OCI-LY1 (cell line): ENCODE data around the gene CACNG5.

Experiments used
- H2AFZ ChIP-seq: fragments of 200-600 bp; sonication (generic), shearing (Covaris generic); 2 replicates; pipeline ENCODE4 v1.6.0; 2014; ENCODE audit warnings: antibody characterized with exemption, mild to moderate bottlenecking, low read length
- H3F3A ChIP-seq: fragments of 200-600 bp; sonication (generic), shearing (Covaris generic); 2 replicates; pipeline ENCODE4 v1.6.0; 2014; ENCODE audit warnings: mild to moderate bottlenecking, antibody characterized with exemption, low read length, moderate library complexity; ENCODE audit not compliant: insufficient read depth
- H3K27ac ChIP-seq: fragments of 200-600 bp; sonication (generic); 2 replicates; pipeline ENCODE4 v1.5.1; 2014; ENCODE audit warnings: low read length, mixed run types, mild to moderate bottlenecking, low read depth; ENCODE audit not compliant: poor library complexity, severe bottlenecking
- H3K27me3 ChIP-seq: fragments of 200-600 bp; sonication (generic); 2 replicates; pipeline ENCODE4 v1.6.0; 2014; ENCODE audit warnings: antibody characterized with exemption, mild to moderate bottlenecking, low read length, moderate library complexity; ENCODE audit not compliant: insufficient read depth
- H3K36me3 ChIP-seq: fragments of 200-600 bp; sonication (generic); 2 replicates; pipeline ENCODE4 v1.6.1; 2014; ENCODE audit warnings: mild to moderate bottlenecking, antibody characterized with exemption, low read length, moderate library complexity, mixed read lengths; ENCODE audit not compliant: insufficient read depth
- H3K4me1 ChIP-seq: fragments of 200-600 bp; sonication (generic); 2 replicates; pipeline ENCODE4 v1.5.1; 2014; ENCODE audit warnings: mild to moderate bottlenecking, low read length, moderate library complexity; ENCODE audit not compliant: insufficient read depth, severe bottlenecking
- H3K4me2 ChIP-seq: fragments of 200-600 bp; sonication (generic), shearing (Covaris generic); 2 replicates; pipeline ENCODE4 v1.6.1; 2014; ENCODE audit warnings: low read length
- H3K4me3 ChIP-seq: fragments of 200-600 bp; sonication (generic); 2 replicates; pipeline ENCODE4 v1.5.1; 2014; ENCODE audit warnings: low read length, low read depth, mild to moderate bottlenecking, mixed read lengths; ENCODE audit not compliant: poor library complexity, severe bottlenecking
- H3K79me2 ChIP-seq: fragments of 200-600 bp; shearing (Covaris generic); 2 replicates; pipeline ENCODE4 v1.6.1; 2016; ENCODE audit warnings: mixed run types, low read length, mixed read lengths; ENCODE audit not compliant: insufficient read depth
- H3K9ac ChIP-seq: fragments of 200-600 bp; sonication (generic), shearing (Covaris generic); 2 replicates; pipeline ENCODE4 v1.6.1; 2014; ENCODE audit warnings: mild to moderate bottlenecking, low read length, mixed read lengths
- H3K9me2 ChIP-seq: fragments of 200-600 bp; sonication (generic), shearing (Covaris generic); 2 replicates; pipeline ENCODE4 v1.6.1; 2014; ENCODE audit warnings: low read depth, mild to moderate bottlenecking, low read length, mixed read lengths
- H3K9me3 ChIP-seq: fragments of 200-600 bp; shearing (Covaris generic); 2 replicates; pipeline ENCODE4 v1.6.1; 2014; ENCODE audit warnings: low read length, mixed read lengths
- H4K20me1 ChIP-seq: fragments of 200-600 bp; sonication (generic), shearing (Covaris generic); 2 replicates; pipeline ENCODE4 v1.6.0; 2016; ENCODE audit warnings: mild to moderate bottlenecking, low read length; ENCODE audit not compliant: insufficient read depth
- EZH2 ChIP-seq: fragments of 200-600 bp; sonication (generic), shearing (Covaris generic); IDR thresholded peaks from 2 replicates; pipeline ENCODE4 v1.8.0; 2017; ENCODE audit warnings: borderline replicate concordance, mixed run types, mild to moderate bottlenecking, antibody characterized with exemption, low read length, moderate library complexity, mixed read lengths
- TF ChIP-seq, protein P1 (sequence below): fragments of 200-600 bp; sonication (generic), shearing (Covaris generic); IDR thresholded peaks from 2 replicates; pipeline ENCODE4 v1.5.1; 2017; ENCODE audit warnings: mild to moderate bottlenecking, antibody characterized with exemption, low read length, moderate library complexity, mixed read lengths

Gene CACNG5

DNA sequence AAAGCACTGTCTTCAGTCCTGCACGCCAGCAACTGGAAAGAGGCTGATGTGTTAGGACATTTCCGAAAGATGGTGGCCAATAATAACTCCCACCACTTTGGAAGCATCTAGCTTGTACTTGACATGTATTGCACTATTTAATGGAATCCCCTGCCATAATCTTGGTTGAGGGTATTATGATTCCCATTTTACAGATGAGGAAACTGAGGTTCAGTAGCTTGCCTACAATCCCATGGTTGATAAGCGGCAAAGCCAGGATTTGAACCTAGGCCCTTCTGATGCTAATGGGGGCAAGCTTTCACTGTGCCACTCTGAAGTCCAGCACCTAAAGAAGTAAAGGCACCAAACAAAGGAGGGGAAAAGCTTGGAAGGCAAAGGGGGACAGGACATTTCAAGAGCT, 8.0 kb downstream of the CACNG5 start:
- TF ChIP-seq, protein P1, sequence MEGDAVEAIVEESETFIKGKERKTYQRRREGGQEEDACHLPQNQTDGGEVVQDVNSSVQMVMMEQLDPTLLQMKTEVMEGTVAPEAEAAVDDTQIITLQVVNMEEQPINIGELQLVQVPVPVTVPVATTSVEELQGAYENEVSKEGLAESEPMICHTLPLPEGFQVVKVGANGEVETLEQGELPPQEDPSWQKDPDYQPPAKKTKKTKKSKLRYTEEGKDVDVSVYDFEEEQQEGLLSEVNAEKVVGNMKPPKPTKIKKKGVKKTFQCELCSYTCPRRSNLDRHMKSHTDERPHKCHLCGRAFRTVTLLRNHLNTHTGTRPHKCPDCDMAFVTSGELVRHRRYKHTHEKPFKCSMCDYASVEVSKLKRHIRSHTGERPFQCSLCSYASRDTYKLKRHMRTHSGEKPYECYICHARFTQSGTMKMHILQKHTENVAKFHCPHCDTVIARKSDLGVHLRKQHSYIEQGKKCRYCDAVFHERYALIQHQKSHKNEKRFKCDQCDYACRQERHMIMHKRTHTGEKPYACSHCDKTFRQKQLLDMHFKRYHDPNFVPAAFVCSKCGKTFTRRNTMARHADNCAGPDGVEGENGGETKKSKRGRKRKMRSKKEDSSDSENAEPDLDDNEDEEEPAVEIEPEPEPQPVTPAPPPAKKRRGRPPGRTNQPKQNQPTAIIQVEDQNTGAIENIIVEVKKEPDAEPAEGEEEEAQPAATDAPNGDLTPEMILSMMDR = no peak
- TF ChIP-seq EZH2 = no peak
- H3K36me3 ChIP-seq = peaks cover 4% of the 10 kb centered on the region; the same call in 1 of the 2 replicates
- peaks cover 11% of the 10 kb centered on the region for H3K9me3 ChIP-seq
- H3F3A ChIP-seq = no peaks in the 10 kb centered on the region
- no peak overlapping the region for H3K27ac ChIP-seq
- no peak overlapping the region for H3K4me2 ChIP-seq
- no peak overlapping the region for H3K9ac ChIP-seq
- H4K20me1 ChIP-seq = no peaks in the 10 kb centered on the region
- H2AFZ ChIP-seq = no peak overlapping the region
- no peaks in the 10 kb centered on the region for H3K9me2 ChIP-seq
- no peaks in the 10 kb centered on the region for H3K4me1 ChIP-seq
- no peaks in the 10 kb centered on the region for H3K79me2 ChIP-seq
- no peaks in the 10 kb centered on the region; the same call in 1 of the 2 replicates for H3K27me3 ChIP-seq
- H3K4me3 ChIP-seq = no peak overlapping the region

- TF ChIP-seq, protein P1 = no peak
- TF ChIP-seq EZH2 = no peak
- H3K27ac ChIP-seq = no peak overlapping the region
- H3K36me3 ChIP-seq = peaks cover 4% of the 10 kb centered on the region; the same call in 1 of the 2 replicates
- no peaks in the 10 kb centered on the region for H3K4me1 ChIP-seq
- H3K79me2 ChIP-seq = no peaks in the 10 kb centered on the region
- H3K4me3 ChIP-seq = no peak overlapping the region
- no peaks in the 10 kb centered on the region for H3F3A ChIP-seq
- no peak overlapping the region for H3K4me2 ChIP-seq
- H3K9me2 ChIP-seq = no peaks in the 10 kb centered on the region
- no peaks in the 10 kb centered on the region; the same call in 1 of the 2 replicates for H3K27me3 ChIP-seq
- H4K20me1 ChIP-seq = no peaks in the 10 kb centered on the region
- peaks cover 11% of the 10 kb centered on the region for H3K9me3 ChIP-seq
- no peak overlapping the region for H2AFZ ChIP-seq
- H3K9ac ChIP-seq = no peak overlapping the region
These were observed 8.7 kb downstream of the CACNG5 start for GRCh38 chr17:66843627-66844026.

GRCh38 chr17:66847704-66848103, 12.8 kb downstream of the CACNG5 start:
- Histone ChIP-seq H3K36me3 (peaks cover 4% of the 10 kb centered on the region; the same call in 1 of the 2 replicates), H3K27ac (no peak overlapping the region), H3K4me3 (no peak overlapping the region), H3F3A (no peaks in the 10 kb centered on the region), H3K27me3 (no peaks in the 10 kb centered on the region; the same call in 1 of the 2 replicates), H4K20me1 (no peaks in the 10 kb centered on the region), H3K9me3 (peaks cover 11% of the 10 kb centered on the region), H3K9ac (no peak overlapping the region), H3K4me2 (no peak overlapping the region), H3K79me2 (no peaks in the 10 kb centered on the region), H2AFZ (no peak overlapping the region), H3K9me2 (no peaks in the 10 kb centered on the region), H3K4me1 (no peaks in the 10 kb centered on the region)
- no peak for TF ChIP-seq EZH2
- TF ChIP-seq, protein P1 = no peak
